Neuron (in vitro differentiated cells): ENCODE measurements around the gene DUSP22.
"Not testable (repeated sequence)": the region's sequence is repeated elsewhere in the genome, so short reads cannot be mapped to it uniquely, and the experiment has no call there.

ENCODE experiments used
- H2AFZ ChIP-seq: one replicate; pipeline ENCODE4 v1.6.1; 2013; ENCODE audit warnings: low read depth, mild to moderate bottlenecking, inconsistent platforms, low read length, moderate library complexity
- H3K27me3 ChIP-seq: one replicate; pipeline ENCODE4 v1.6.1; 2013; ENCODE audit warnings: low read length; ENCODE audit not compliant: insufficient read depth
- H3K36me3 ChIP-seq: one replicate; pipeline ENCODE4 v1.6.1; 2013; ENCODE audit warnings: low read length; ENCODE audit not compliant: insufficient read depth
- H3K4me1 ChIP-seq: one replicate; pipeline ENCODE4 v1.6.1; 2013; ENCODE audit warnings: low read length; ENCODE audit not compliant: insufficient read depth
- H3K4me3 ChIP-seq: 2 replicates; pipeline ENCODE4 v1.5.1; 2013; ENCODE audit warnings: mild to moderate bottlenecking, low read length, moderate library complexity
- H3K9me3 ChIP-seq: one replicate; pipeline ENCODE4 v1.6.1; 2013; ENCODE audit warnings: low read length

The DUSP22 gene

DNA sequence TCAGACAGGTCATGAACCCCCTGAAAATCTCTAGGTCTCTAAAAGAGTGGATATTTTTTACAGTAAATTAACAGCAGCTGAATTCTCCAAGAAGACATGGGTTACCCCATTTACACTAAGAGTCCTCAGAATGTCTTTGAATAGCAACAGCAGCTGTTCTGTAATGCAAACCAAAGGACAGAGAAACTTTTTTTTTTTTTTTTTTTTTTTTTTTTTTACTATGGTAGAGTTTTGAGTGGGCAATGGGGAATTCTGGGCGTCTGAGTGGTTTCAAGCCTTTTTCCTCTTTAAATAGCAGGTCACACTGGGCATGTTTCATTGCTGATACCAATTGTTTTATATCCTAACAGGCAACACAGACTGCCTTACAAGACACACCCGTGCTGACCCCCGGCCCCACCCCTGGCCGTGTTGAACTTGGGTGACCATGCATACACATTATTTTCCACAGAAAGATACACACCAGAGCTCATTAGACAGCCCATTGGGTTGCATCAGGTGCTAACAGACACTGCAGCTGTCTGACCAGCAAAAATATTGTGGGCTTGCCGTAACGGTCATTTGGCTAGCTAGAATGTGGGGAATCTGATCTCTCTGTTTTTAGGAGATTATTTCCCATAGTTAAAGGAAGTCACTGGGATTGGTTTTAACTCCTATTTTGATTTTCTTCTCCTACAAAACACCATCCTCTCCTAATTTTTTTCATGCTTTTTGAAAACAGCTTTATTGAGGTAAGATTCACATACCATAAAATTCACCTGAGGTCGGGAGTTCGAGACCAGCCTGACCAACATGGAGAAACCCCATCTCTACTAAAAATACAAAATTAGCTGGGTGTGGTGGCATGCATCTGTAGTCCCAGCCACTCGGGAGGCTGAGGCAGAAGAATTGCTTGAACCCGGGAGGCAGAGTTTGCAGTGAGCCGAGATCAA, 72.6 kb downstream of the DUSP22 start:
- no peak overlapping the region for H2AFZ ChIP-seq
- no peaks in the 10 kb centered on the region for H3K36me3 ChIP-seq
- no peaks in the 10 kb centered on the region for H3K9me3 ChIP-seq
- no peaks in the 10 kb centered on the region for H3K4me1 ChIP-seq
- H3K27me3 ChIP-seq = no peaks in the 10 kb centered on the region
- H3K4me3 ChIP-seq = no peak overlapping the region

DNA sequence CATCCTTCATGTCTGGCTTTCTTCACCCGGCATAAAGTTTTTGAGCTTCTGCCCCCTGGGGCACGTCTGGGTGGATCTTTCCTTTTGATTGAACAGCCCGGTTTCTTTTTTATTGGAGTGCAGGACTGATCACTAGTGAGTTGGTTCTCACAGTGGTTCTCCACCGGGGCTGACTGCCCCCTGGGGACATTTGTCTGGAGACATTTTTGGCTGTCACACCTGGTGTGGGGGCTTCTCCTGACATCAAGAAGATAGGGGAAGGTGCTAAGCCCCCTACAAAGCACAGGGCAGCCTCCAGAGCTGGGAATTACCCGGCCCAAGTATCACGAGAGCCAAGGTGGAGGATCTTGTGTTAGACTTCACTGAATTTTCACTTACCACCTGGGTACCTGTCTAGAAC, 73.5 kb downstream of the DUSP22 start:
- no peak overlapping the region for H2AFZ ChIP-seq
- H3K27me3 ChIP-seq = no peaks in the 10 kb centered on the region
- no peak overlapping the region for H3K4me3 ChIP-seq
- H3K4me1 ChIP-seq = no peaks in the 10 kb centered on the region
- H3K36me3 ChIP-seq = no peaks in the 10 kb centered on the region
- no peaks in the 10 kb centered on the region for H3K9me3 ChIP-seq

DNA sequence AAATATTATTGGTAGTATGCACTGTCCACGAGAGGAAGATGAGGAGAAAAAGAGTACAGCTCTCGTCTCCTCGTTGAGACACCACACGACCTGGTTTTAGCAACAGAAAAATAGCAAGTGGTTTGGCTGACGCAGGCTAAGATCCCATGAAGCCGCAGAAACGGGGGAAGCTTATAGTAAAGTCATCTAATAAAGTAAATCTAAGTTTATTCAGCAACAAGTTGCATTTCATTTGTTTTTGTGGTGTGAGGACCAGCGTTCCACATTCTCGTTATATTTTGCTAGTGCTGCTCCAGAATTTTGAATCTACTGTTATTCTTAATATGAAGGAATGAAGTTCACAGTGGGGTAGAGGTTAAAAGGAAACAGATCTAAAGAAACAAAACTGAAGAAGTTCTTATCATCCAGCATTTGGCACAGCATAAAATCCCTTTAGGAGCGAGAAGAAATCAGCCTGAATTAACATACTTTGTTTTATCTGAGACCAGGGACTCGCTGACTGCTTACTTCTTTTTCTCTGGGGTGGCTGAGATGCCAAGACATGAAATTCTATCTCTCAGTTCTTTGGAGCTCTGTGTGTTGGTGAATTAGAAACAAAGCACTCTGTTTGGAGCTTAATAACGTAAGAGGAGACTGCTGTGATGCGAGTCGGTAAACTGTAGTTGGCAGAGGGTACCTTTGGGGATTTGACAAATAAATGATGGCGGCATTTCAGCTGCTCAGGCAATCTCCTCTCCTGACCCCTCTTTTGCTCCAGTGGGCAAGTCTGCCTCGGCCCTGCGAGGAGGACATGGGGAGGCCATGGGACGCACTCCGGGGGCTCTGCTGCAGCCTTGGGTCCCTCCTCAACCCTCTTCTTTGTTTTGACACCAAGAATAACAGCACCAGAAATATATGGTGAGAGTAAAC, 74.4 kb downstream of the DUSP22 start:
- Histone ChIP-seq H3K4me3 (no peak overlapping the region), H3K36me3 (no peaks in the 10 kb centered on the region), H2AFZ (no peak overlapping the region), H3K9me3 (no peaks in the 10 kb centered on the region), H3K27me3 (no peaks in the 10 kb centered on the region), H3K4me1 (no peaks in the 10 kb centered on the region)

DNA sequence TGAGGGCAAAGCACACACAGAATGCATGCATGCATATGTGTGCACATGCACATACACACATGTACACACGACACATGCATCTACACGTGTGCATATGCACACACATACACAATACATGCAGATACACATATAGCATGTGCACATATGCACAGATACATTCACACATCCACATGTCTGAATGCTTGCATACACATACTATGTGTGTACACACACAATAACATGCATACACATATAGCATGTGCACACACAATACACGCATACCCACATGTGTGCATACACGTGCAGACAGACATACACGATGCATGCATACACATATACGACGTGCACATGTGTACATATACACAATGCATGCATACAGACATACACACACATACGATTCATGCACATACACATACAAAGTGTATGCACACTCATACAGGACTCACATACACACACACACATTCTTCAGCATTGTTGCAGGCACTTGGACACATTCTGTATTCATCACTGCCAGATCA, 75.1 kb downstream of the DUSP22 start:
- Histone ChIP-seq H3K4me1 (no peaks in the 10 kb centered on the region), H3K27me3 (no peaks in the 10 kb centered on the region), H3K36me3 (no peaks in the 10 kb centered on the region), H2AFZ (no peak overlapping the region), H3K4me3 (no peak overlapping the region), H3K9me3 (no peaks in the 10 kb centered on the region)

DNA sequence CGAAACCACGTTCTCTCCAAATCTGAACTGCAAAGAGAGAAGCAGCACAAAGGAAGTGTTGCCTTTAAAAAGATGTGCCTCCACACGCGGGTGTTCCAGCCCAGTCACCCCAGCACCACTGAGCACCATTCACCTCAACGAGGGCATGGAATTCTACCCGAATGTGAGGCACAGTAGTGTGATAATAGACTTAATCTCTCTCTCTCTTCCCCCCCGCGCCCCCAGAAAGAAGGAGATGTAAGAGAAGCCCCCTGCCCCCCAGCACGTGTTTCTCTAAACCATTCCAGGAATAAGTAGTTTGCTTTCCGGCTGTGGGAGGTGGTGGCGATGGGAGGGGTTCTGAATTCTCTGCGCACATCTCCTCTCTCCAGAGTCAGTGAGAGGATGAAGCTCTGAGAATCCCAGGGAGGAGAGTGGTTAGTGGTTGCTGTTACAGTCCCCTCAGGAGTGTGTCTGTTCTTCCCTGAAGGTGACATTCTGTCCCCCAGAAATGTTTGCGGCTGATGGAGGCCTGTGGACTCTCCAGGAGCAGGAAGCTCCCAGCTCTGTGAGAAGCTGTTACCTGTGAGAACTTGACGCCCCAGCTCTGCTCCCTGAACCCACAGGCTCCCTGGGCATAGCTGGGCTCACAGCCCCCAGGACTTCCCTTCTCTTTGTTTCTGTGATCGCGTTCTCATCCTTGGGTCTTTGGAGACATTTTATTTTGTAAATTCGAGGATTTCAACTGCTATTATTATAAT, 75.8 kb downstream of the DUSP22 start:
- Histone ChIP-seq H3K4me3 (no peak overlapping the region), H3K36me3 (no peaks in the 10 kb centered on the region), H3K4me1 (no peaks in the 10 kb centered on the region), H2AFZ (no peak overlapping the region), H3K27me3 (no peaks in the 10 kb centered on the region), H3K9me3 (no peaks in the 10 kb centered on the region)

DNA sequence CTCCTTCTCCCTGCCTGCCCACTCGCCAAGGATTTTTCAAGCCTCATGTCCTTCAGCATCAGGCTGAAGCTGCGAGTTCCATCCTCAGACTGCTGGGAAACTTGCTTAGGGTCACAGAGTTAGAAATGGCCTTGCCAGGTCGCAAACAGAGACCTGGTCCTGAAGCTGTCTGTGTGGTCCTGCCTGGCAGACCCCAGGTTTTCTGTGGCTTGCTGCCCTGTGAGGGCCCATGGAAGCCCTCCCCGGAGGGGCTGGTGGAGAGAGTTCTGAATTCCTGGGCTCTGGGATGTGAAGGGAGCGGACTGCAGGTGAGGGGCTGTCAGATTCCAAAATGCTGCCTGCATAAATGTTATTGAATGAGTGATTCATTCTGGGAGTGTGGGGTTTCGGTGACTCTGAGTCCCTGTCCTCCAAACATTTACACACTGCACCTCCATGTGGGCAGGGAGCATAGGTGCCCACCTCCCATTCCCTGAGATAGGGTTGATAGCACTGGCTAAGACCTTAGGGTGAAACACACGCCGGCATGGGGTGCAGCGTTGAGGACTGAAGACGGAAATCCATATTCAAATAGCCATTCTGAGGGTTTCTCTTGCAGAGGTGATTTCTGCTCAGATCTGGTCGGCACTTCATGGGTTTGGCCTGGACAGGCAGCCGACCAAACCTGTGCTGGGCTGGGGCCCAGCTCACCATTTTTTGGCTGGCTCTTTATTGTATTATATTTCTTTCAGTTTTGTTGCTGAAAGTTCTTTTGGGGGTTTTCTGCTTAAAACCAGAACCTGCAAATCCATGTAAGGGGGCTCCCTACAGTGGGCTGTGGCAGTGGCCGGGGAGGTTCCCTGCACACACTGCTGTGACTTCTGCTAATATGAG, 77.5 kb downstream of the DUSP22 start:
- Histone ChIP-seq H3K4me3 (no peak overlapping the region), H3K36me3 (no peaks in the 10 kb centered on the region), H3K4me1 (no peaks in the 10 kb centered on the region), H2AFZ (no peak overlapping the region), H3K9me3 (no peaks in the 10 kb centered on the region), H3K27me3 (peaks cover 1% of the 10 kb centered on the region)

DNA sequence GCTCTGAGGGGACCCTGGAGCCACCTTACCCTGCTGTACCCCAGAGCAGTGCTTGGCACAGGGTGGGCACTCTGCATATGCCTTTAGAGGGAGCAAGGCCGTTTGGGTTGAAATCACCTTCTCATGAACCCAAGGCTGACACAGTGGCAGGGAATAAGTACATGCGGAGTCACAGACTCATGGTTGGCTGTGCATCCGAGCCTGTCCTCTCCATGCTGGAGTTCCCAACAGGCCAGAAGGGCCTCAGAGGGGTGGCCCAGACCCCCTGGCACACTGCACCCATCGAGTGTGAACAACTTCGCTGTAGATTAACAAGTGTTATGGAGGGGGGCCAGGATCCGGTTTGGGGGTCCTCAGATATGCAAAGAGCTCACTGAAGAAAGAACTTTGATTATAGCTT, 78.3 kb downstream of the DUSP22 start:
- no peaks in the 10 kb centered on the region for H3K36me3 ChIP-seq
- H3K4me3 ChIP-seq = no peak overlapping the region
- peaks cover 3% of the 10 kb centered on the region for H3K27me3 ChIP-seq
- H3K9me3 ChIP-seq = no peaks in the 10 kb centered on the region
- no peak overlapping the region for H2AFZ ChIP-seq
- H3K4me1 ChIP-seq = no peaks in the 10 kb centered on the region

DNA sequence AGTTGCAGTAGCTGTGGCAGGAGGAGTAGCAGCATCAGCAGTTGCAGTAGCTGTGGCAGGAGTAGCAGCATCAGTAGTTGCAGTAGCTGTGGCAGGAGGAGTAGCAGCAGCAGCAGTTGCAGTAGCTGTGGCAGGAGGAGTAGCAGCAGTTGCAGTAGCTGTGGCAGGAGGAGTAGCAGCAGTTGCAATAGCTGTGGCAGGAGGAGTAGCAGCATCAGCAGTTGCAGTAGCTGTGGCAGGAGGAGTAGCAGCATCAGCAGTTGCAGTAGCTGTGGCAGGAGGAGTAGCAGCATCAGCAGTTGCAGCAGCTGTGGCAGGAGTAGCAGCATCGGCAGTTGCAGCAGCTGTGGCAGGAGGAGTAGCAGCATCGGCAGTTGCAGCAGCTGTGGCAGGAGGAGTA, 79.6 kb downstream of the DUSP22 start:
- H2AFZ ChIP-seq, H3K4me3 ChIP-seq, H3K27me3 ChIP-seq, H3K9me3 ChIP-seq, H3K36me3 ChIP-seq, H3K4me1 ChIP-seq: not testable (repeated sequence)

DNA sequence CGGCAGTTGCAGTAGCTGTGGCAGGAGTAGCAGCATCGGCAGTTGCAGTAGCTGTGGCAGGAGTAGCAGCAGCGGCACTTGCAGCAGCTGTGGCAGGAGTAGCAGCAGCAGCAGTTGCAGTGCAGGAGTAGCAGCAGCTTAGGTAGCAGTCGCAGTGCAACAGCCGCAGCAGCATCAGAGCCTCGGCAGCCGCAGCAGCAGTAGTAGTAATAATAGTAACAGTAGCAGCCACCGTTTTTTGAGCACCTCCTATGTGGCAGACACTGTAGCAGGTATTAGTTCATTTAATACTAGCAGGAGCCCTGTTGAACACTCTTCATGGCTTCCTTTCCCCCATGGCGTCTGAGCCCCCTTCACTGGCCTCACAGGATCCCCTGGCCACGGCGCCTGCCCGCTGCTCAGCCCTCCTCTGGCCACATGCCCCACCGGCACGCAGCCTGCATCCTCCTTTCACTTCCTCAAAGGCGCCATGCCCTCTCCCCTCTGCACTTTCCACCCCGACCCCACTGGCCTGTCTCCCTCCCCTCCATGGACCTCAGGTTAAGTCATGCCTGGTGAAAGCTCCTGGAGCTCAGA, 80.1 kb downstream of the DUSP22 start:
- no peak overlapping the region for H2AFZ ChIP-seq
- H3K4me3 ChIP-seq = no peak overlapping the region
- no peaks in the 10 kb centered on the region for H3K4me1 ChIP-seq
- H3K36me3 ChIP-seq = no peaks in the 10 kb centered on the region
- no peaks in the 10 kb centered on the region for H3K9me3 ChIP-seq
- H3K27me3 ChIP-seq = peaks cover 3% of the 10 kb centered on the region

DNA sequence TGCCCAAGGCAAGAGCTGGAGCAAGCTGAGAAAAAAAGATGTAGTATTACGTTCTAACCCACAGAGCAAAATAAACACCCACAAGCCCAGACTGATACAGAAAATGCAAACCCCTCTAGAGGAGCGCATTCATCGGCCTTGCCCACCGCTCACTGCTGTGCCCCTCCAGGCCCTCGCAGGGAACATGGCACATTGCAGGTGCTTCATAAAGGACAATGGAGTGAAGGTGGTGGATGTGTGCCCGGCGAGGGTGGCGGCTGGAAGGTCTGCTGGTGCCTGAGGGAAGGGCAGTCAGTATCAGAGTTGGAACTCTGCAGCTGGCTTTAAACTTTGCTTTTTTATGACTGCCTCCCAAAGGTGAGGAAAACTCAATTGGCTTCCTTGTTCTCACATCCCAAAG, 80.7 kb downstream of the DUSP22 start:
- Histone ChIP-seq H3K4me3 (no peak overlapping the region), H3K9me3 (no peaks in the 10 kb centered on the region), H3K36me3 (no peaks in the 10 kb centered on the region), H3K4me1 (no peaks in the 10 kb centered on the region), H3K27me3 (peaks cover 3% of the 10 kb centered on the region), H2AFZ (no peak overlapping the region)

DNA sequence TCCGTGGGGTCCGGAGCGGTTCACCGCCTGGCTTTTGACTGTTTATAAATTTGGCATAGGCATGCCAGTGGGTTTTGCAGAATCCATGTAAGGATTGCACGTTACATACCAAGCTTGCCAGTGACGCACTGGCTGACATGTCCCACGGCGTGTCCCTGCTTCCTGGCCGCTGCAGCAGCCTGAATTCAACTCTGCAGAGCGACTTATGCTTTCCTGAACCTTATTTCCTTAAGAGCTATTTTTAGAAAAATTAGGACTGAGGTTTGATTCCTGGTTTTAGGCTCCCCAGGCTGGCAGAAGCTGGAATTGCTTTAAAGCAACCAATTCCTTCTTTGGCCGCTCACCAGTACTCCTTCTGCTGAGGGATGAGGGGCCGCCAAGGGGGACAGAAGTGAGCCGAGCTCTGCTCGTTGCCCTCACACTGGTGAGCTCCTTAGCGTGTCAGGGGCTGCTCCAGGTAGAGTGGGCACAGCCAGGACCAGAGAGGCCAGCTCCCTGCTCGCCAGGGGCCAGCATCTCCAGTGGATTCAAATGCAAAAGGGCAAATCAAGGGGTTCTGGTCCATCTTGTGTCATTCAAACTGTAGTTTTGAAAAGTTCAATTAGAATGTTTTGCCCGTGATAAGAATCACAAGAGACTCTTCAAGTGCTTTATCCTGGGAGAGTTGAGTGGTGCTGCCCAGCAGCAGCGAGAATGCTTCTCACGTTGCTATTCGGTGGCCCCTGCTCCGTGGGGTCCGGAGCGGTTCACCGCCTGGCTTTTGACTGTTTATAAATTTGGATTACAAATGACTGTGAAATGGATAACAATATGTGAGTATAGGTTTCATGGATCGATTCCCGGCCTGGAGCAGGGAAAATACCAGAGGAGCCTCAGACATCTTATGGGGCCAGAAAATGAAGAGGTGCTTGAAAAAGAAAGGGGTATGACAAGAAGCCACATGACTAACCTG, 81.8 kb downstream of the DUSP22 start:
- H3K9me3 ChIP-seq = no peaks in the 10 kb centered on the region
- H2AFZ ChIP-seq = no peak overlapping the region

More for the DNA sequence above, 81.8 kb downstream of the DUSP22 start:
- no peaks in the 10 kb centered on the region for H3K36me3 ChIP-seq
- H3K27me3 ChIP-seq = peaks cover 8% of the 10 kb centered on the region
- no peak overlapping the region for H3K4me3 ChIP-seq
- H3K4me1 ChIP-seq = no peaks in the 10 kb centered on the region
